ENCODE data around the gene PEX1. TPM values are rescaled to one million over a fixed set of nuclear protein-coding genes. Genes with fewer than 3 reads are reported as not detected.

The PEX1 gene
- total RNA-seq, 4 donors from 2014 or later, result 19.7 to 59.7 (median 36.8) TPM

GRCh38 chr7:92523110-92523509 lies 5.2 kb downstream of the PEX1 start:
- intact Hi-C loops (cut with DNase I; ENCODE audit: low total_unique reads), result no loop called here
- H3K4me1 ChIP-seq, result no peaks in the 10 kb centered on the region
- no peak overlapping the region for H3K4me3 ChIP-seq
- no peaks in the 10 kb centered on the region for H3K36me3 ChIP-seq
- no peak for TF ChIP-seq CTCF (IDR thresholded peaks at IDR 0.05)
- no peaks in the 10 kb centered on the region for H3K9me3 ChIP-seq
- no peaks in the 10 kb centered on the region for H3K27me3 ChIP-seq
- no peak overlapping the region for H3K27ac ChIP-seq
- no peak for DNase-seq

GRCh38 chr7:92520024-92520423 lies 8.3 kb downstream of the PEX1 start:
- no peaks in the 10 kb centered on the region for H3K36me3 ChIP-seq
- H3K4me1 ChIP-seq, result no peaks in the 10 kb centered on the region
- intact Hi-C loops (cut with DNase I; ENCODE audit: low total_unique reads), result no loop called here
- TF ChIP-seq CTCF (IDR thresholded peaks at IDR 0.05) (no peak), POLR2A (IDR thresholded peaks at IDR 0.05) (no peak)
- no peaks in the 10 kb centered on the region for H3K27me3 ChIP-seq
- no peak for DNase-seq
- H3K4me3 ChIP-seq, result no peak overlapping the region
- no peaks in the 10 kb centered on the region for H3K9me3 ChIP-seq
- no peak overlapping the region for H3K27ac ChIP-seq

GRCh38 chr7:92517631-92518030 lies 10.7 kb downstream of the PEX1 start:
- no peak overlapping the region for H3K27ac ChIP-seq
- no peaks in the 10 kb centered on the region for H3K27me3 ChIP-seq
- no peaks in the 10 kb centered on the region for H3K4me1 ChIP-seq
- TF ChIP-seq CTCF (IDR thresholded peaks at IDR 0.05), result no peak
- no peak for TF ChIP-seq POLR2A (IDR thresholded peaks at IDR 0.05)
- no peaks in the 10 kb centered on the region for H3K9me3 ChIP-seq
- no peak overlapping the region for H3K4me3 ChIP-seq
- DNase-seq, result no peak
- intact Hi-C loops (cut with DNase I; ENCODE audit: low total_unique reads), result no loop called here
- no peaks in the 10 kb centered on the region for H3K36me3 ChIP-seq

- Histone ChIP-seq H3K27ac (no peak overlapping the region), H3K4me1 (no peaks in the 10 kb centered on the region), H3K36me3 (no peaks in the 10 kb centered on the region), H3K9me3 (no peaks in the 10 kb centered on the region), H3K27me3 (no peaks in the 10 kb centered on the region), H3K4me3 (no peak overlapping the region)
- no peak for TF ChIP-seq CTCF (IDR thresholded peaks at IDR 0.05)
- no peak for TF ChIP-seq POLR2A (IDR thresholded peaks at IDR 0.05)
- DNase-seq, result no peak
- intact Hi-C loops (cut with DNase I; ENCODE audit: low total_unique reads), result no loop called here
Measured at GRCh38 chr7:92513167-92513902, 15.0 kb downstream of the PEX1 start.

GRCh38 chr7:92508946-92509345 lies 19.4 kb downstream of the PEX1 start:
- Histone ChIP-seq H3K4me3 (no peak overlapping the region), H3K36me3 (no peaks in the 10 kb centered on the region), H3K27ac (no peak overlapping the region), H3K9me3 (no peaks in the 10 kb centered on the region), H3K27me3 (no peaks in the 10 kb centered on the region), H3K4me1 (no peaks in the 10 kb centered on the region)
- no peak for DNase-seq
- TF ChIP-seq POLR2A (IDR thresholded peaks at IDR 0.05) (no peak), CTCF (IDR thresholded peaks at IDR 0.05) (no peak)
- intact Hi-C loops (cut with DNase I; ENCODE audit: low total_unique reads), result no loop called here

Measured in uterus (tissue), 4 donors.